ENCODE measurements around the gene SLC35F6. TPM values are rescaled to one million over a fixed set of nuclear protein-coding genes. Genes with fewer than 3 reads are reported as not detected.

SLC35F6 gene
- total RNA-seq, 1 experiment from 2014 or later, result 10.3 TPM

GRCh38 chr2:26785431-26786206 is 21.5 kb downstream of the SLC35F6 start, which contains the start of gene CENPA (continued):
- TF ChIP-seq ZNF425 (CRISPR knock-in tag; conservative IDR thresholded peaks at IDR 0.05), result no peak
- TF ChIP-seq KAT7 (CRISPR knock-in tag; IDR thresholded peaks at IDR 0.05; ENCODE audit: borderline replicate concordance), result no peak
- TF ChIP-seq SOX15 (CRISPR knock-in tag; IDR thresholded peaks at IDR 0.05), result no peak
- no peak for TF ChIP-seq ESRRA (CRISPR knock-in tag; IDR thresholded peaks at IDR 0.05; ENCODE audit: borderline replicate concordance)
- no peak for TF ChIP-seq HMGA2 (CRISPR knock-in tag; IDR thresholded peaks at IDR 0.05)
- no peak for TF ChIP-seq GTF2I (CRISPR knock-in tag; conservative IDR thresholded peaks at IDR 0.05)
- TF ChIP-seq E2F1 (CRISPR knock-in tag; IDR thresholded peaks at IDR 0.05), result peak; percentile 89; the same call in 1 of the 2 replicates
- TF ChIP-seq SMAD3 (CRISPR knock-in tag; IDR thresholded peaks at IDR 0.05; ENCODE audit: borderline replicate concordance), result peak; percentile 97; the same call in 1 of the 2 replicates
- no peak for TF ChIP-seq ZNF121 (CRISPR knock-in tag; IDR thresholded peaks at IDR 0.05)
- TF ChIP-seq TP53 (CRISPR knock-in tag; IDR thresholded peaks at IDR 0.05), result peak; percentile 53; the same call in 1 of the 2 replicates
- no peak for TF ChIP-seq NR3C1 (CRISPR knock-in tag; conservative IDR thresholded peaks at IDR 0.05; ENCODE audit: low read depth)
- no peak for TF ChIP-seq ATF3 (CRISPR knock-in tag; conservative IDR thresholded peaks at IDR 0.05)
- TF ChIP-seq MYBL2 (CRISPR knock-in tag; IDR thresholded peaks at IDR 0.05), result peak; percentile 99
- peak; percentile 87 for TF ChIP-seq GABPB1 (CRISPR knock-in tag; IDR thresholded peaks at IDR 0.05)
- peak; percentile 97 for TF ChIP-seq MAX (CRISPR knock-in tag; IDR thresholded peaks at IDR 0.05)
- peak; percentile 23; the same call in 1 of the 2 replicates for TF ChIP-seq JUN (CRISPR knock-in tag; IDR thresholded peaks at IDR 0.05)
- TF ChIP-seq ZMAT4 (CRISPR knock-in tag; IDR thresholded peaks at IDR 0.05), result no peak
- TF ChIP-seq ATF2 (CRISPR knock-in tag; IDR thresholded peaks at IDR 0.05; ENCODE audit: borderline replicate concordance, low read depth), result no peak
- TF ChIP-seq PRDM15 (CRISPR knock-in tag; IDR thresholded peaks at IDR 0.05), result no peak
- TF ChIP-seq ZNF263 (CRISPR knock-in tag; IDR thresholded peaks at IDR 0.05; ENCODE audit: low read depth), result no peak
- TF ChIP-seq RELA (CRISPR knock-in tag; IDR thresholded peaks at IDR 0.05; ENCODE audit: borderline replicate concordance), result no peak
- TF ChIP-seq ZNF396 (CRISPR knock-in tag; IDR thresholded peaks at IDR 0.05; ENCODE audit: borderline replicate concordance), result no peak
- no peak for TF ChIP-seq ZNF423 (CRISPR knock-in tag; IDR thresholded peaks at IDR 0.05)
- no peak for TF ChIP-seq ZBTB43 (CRISPR knock-in tag; IDR thresholded peaks at IDR 0.05)
- TF ChIP-seq ETV6 (CRISPR knock-in tag; IDR thresholded peaks at IDR 0.05), result peak; percentile 98
- peak; percentile 95 for TF ChIP-seq NFYB (CRISPR knock-in tag; conservative IDR thresholded peaks at IDR 0.05; ENCODE audit: low read depth)
